Prostate gland (tissue), 2 donors: ENCODE data around the gene MORN1. TPM values are rescaled to one million over a fixed set of nuclear protein-coding genes. Genes with fewer than 3 reads are reported as not detected.

Experiments
- DNase-seq: peaks from one replicate; pipeline ENCODE4 v3.0.0-alpha.2; 2019; ENCODE audit warnings: low spot score
- H3K27ac ChIP-seq, 2 donors: fragments of 200-600 bp; sonication (generic); 2 replicates each; pipeline ENCODE4 v1.5.1; 2017 to 2019
- H3K27me3 ChIP-seq: fragments of 200-600 bp; sonication (generic); replicated peaks from 2 replicates; pipeline ENCODE4 v1.5.1; 2019; ENCODE audit not compliant: insufficient read depth
- H3K36me3 ChIP-seq, 2 donors: fragments of 200-600 bp; sonication (generic); 1 replicate in 1 of 2; 2 replicates in 1 of 2; pipeline versions ENCODE4 v1.5.1 to v1.8.1; 2017 to 2019
- H3K4me1 ChIP-seq: fragments of 200-600 bp; sonication (generic); replicated peaks from 2 replicates; pipeline ENCODE4 v1.5.1; 2019
- H3K4me3 ChIP-seq, 2 donors: fragments of 200-600 bp; sonication (generic); 2 replicates each; pipeline ENCODE4 v1.5.1; 2017 to 2019
- H3K9me3 ChIP-seq: fragments of 200-600 bp; sonication (generic); 2 replicates; pipeline ENCODE4 v1.5.1; 2017
- POLR2A ChIP-seq: fragments of 450-650 bp; IDR thresholded peaks from one replicate; pipeline ENCODE4 v1.6.1; 2016; ENCODE audit warnings: antibody characterized with exemption, mild to moderate bottlenecking
- POLR2AphosphoS5 ChIP-seq: sonication (generic); formaldehyde crosslinking; IDR thresholded peaks from one replicate; pipeline ENCODE4 v1.6.1; 2017; ENCODE audit warnings: antibody characterized with exemption
- WGBS: methylation state at CpG from one replicate; pipeline ENCODE4 v1.1.5; 2018; 5-methylcytosine and 5-hydroxymethylcytosine counted together
- intact Hi-C: fragments of 100-400 bp; cut with DNase I; formaldehyde crosslinking; loops from one replicate; pipeline ENCODE4 v1.14.2; 2022
- total RNA-seq, 2 donors: library from RNA; depleted of rRNA; stranded (reverse); fragments of >200 nt; gene quantifications; one replicate each; pipeline ENCODE4 v1.1.0, GENCODE V29; 2016
- TF ChIP-seq, protein P1 (sequence below), 4 experiments: fragments of 200-600 bp in 2 of 4; fragments of 450-650 bp in 2 of 4; sonication (generic) in 2 of 4; IDR thresholded peaks; 1 replicate in 3 of 4; 2 replicates in 1 of 4; pipeline ENCODE4 v1.5.1; 2016 to 2019; ENCODE audit warnings: antibody characterized with exemption in 4 of 4, mild to moderate bottlenecking in 2 of 4, moderate library complexity in 2 of 4

Gene MORN1
- total RNA-seq, 2 donors from 2014 or later = 18.6 to 21.0 TPM

DNA sequence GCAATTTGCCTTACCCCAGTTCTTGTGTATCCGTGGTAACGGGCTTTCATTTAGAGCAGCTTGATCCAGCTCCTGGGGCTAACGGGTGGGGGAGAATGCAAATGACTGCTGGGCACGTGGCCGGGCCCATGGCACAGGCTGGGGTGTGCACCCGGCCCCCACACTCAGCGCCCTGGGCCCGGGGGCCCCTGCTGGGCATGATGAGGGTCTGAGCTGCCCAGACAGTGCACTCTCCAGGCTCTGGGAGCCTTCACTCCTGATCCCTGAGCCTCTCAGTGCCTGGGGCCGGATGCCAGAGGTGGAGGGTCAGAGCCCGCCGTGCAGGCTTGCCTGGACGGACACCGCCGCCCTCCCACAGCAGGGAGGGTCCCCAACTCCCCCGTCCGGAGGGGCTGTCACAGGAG is 41.1 kb upstream of the MORN1 start:
- Histone ChIP-seq H3K36me3 (no peaks in the 10 kb centered on the region), H3K9me3 (no peaks in the 10 kb centered on the region), H3K4me3 (no peak overlapping the region), H3K27me3 (no peaks in the 10 kb centered on the region), H3K4me1 (no peaks in the 10 kb centered on the region), H3K27ac (peak overlapping the region in 1 of 2 donors; percentile 35)
- WGBS = 34% methylated on average over 16 of the region's 16 CpGs
- no peak for TF ChIP-seq POLR2AphosphoS5
- no peak for TF ChIP-seq POLR2A
- TF ChIP-seq, protein P1, sequence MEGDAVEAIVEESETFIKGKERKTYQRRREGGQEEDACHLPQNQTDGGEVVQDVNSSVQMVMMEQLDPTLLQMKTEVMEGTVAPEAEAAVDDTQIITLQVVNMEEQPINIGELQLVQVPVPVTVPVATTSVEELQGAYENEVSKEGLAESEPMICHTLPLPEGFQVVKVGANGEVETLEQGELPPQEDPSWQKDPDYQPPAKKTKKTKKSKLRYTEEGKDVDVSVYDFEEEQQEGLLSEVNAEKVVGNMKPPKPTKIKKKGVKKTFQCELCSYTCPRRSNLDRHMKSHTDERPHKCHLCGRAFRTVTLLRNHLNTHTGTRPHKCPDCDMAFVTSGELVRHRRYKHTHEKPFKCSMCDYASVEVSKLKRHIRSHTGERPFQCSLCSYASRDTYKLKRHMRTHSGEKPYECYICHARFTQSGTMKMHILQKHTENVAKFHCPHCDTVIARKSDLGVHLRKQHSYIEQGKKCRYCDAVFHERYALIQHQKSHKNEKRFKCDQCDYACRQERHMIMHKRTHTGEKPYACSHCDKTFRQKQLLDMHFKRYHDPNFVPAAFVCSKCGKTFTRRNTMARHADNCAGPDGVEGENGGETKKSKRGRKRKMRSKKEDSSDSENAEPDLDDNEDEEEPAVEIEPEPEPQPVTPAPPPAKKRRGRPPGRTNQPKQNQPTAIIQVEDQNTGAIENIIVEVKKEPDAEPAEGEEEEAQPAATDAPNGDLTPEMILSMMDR (IDR thresholded peaks at IDR 0.05) = no peak
- DNase-seq = no peak
- intact Hi-C loops = no loop called here

DNA sequence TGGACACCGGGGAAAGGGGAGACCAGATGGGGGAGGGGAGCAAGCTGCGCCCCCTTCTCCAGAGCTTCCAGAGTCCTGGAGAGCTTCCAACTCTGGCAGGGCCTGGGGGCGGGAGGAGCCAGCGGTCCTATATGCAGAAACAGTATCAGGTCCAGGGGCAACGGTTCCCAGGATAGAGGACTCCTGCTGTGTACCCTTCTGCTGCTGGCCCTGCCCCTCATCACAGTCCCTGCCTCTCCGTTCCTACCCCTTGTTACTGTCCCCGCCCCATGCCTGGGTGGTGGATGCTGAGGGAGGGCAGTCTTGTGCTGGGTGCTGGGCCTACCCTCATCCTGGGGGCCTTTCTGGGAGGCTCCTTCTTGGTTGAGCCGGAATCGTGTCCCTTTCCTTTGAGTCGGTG is 40.2 kb upstream of the MORN1 start:
- no peak for TF ChIP-seq POLR2AphosphoS5
- TF ChIP-seq, protein P1 (IDR thresholded peaks at IDR 0.05) = no peak
- no peak for TF ChIP-seq POLR2A
- no peaks in the 10 kb centered on the region for H3K27me3 ChIP-seq
- no peaks in the 10 kb centered on the region for H3K36me3 ChIP-seq
- no peak for DNase-seq
- H3K4me1 ChIP-seq = no peaks in the 10 kb centered on the region
- intact Hi-C loops = no loop called here
- H3K9me3 ChIP-seq = no peaks in the 10 kb centered on the region
- H3K27ac ChIP-seq = peak overlapping the region; percentile 35 to 51
- H3K4me3 ChIP-seq = no peak overlapping the region
- 33% methylated on average over 9 of the region's 10 CpGs for WGBS

DNA sequence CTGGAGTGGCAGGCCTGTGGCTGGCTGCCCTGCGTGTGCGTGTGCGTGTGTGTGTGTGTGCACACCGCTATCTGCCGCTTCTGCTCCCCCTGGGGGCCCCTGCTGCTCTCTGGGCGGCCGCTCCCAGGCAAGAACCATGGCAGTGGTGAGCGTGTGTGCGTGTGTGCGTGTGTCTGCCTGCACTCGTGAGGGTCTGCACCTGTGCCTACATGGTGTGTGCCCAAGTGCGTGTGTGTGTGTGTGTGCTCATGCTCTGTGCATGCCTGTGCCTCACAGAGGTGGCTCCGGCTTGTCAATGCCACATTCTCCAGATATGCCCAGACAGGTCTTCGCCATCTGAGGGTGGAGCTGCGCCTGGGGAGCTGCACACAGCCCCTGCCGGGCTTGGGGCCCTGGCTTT is 39.7 kb upstream of the MORN1 start:
- H3K27ac ChIP-seq = peak overlapping the region; percentile 35 to 51
- no peak overlapping the region for H3K4me3 ChIP-seq
- no peaks in the 10 kb centered on the region for H3K4me1 ChIP-seq
- 19% methylated on average over 6 of the region's 16 CpGs for WGBS
- no peaks in the 10 kb centered on the region for H3K9me3 ChIP-seq
- TF ChIP-seq, protein P1 (IDR thresholded peaks at IDR 0.05) = no peak
- TF ChIP-seq POLR2AphosphoS5 (peak; percentile 38), POLR2A (peak; percentile 47)
- peak; percentile 55 for DNase-seq
- H3K36me3 ChIP-seq = no peaks in the 10 kb centered on the region
- H3K27me3 ChIP-seq = no peaks in the 10 kb centered on the region
- intact Hi-C loops = no loop called here

DNA sequence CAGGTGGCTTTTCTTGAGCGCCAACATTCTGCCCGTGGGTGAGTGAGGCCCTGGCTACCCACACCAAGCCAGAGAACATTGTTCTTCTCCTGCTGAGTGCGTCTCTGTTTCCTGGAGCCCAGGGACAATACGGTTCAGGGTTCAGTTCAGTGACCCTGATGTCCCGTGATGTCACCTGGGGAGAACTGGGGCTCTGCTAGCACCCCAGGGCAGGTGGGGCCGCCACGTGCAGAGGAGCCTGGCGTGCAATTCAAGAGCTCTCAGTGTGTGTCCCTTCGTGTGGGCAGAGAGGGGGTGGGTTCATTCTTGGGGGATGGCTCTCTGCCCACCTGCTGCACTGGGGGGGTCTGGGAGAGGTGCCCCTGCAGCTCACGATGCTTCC is 39.2 kb upstream of the MORN1 start:
- DNase-seq = no peak
- no peaks in the 10 kb centered on the region for H3K27me3 ChIP-seq
- no peak overlapping the region for H3K4me3 ChIP-seq
- no peaks in the 10 kb centered on the region for H3K36me3 ChIP-seq
- peak overlapping the region in 1 of 2 donors; percentile 11 for H3K27ac ChIP-seq
- no peaks in the 10 kb centered on the region for H3K9me3 ChIP-seq
- no peak for TF ChIP-seq POLR2A
- TF ChIP-seq, protein P1 (IDR thresholded peaks at IDR 0.05) = no peak
- TF ChIP-seq POLR2AphosphoS5 = no peak
- 65% methylated on average over 9 of the region's 10 CpGs for WGBS
- intact Hi-C loops = no loop called here
- H3K4me1 ChIP-seq = no peaks in the 10 kb centered on the region

DNA sequence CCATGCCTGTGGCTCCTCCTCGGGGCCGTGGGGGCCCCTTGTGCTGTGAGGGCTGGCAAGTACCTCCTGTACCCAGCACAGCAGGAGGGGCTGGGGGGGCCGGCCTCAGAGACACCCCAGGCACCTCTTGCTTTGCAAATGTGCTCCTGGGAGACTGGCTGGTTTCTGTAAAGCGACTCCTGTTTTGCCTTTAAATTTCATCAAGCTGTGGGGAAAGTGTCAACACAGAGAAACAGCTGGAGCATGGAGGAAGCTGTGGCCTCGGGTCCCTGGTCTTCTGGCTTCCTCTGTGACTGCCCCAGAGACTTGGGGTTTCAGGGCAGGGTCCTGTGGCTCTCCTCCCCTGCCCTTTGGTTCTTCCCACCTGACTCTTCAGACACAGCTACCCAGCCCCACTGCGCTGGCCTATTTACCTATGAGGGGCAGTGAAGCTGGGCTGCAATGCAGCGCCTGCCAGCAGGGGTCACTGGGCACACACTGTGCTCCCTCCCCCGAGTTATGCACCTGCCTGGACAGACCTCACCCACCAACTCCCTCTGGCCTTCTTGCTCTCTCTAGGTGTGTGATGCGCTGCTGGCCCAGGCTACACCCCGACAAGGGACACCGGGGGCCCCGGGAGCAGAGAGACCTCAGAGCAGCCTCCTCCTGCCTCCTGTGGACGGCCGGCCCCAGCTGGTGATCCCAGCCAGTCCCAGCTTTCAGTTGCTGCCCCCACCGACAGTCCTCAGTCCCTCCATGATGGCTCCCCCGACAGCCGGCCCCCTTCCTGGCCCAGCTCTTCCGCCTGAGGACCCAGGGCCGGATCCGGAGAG is 38.6 kb upstream of the MORN1 start:
- intact Hi-C loops = no loop called here
- Histone ChIP-seq H3K27ac (peak overlapping the region; percentile 67 to 77), H3K27me3 (no peaks in the 10 kb centered on the region), H3K4me1 (no peaks in the 10 kb centered on the region), H3K9me3 (no peaks in the 10 kb centered on the region), H3K36me3 (no peaks in the 10 kb centered on the region), H3K4me3 (no peak overlapping the region)
- TF ChIP-seq POLR2AphosphoS5 = no peak
- TF ChIP-seq, protein P1 (IDR thresholded peaks at IDR 0.05) = peak in 2 of 4 experiments; percentile 23 to 54
- TF ChIP-seq POLR2A = no peak
- no peak for DNase-seq
- whole genome bisulfite sequencing = 82% methylated on average over 20 of the region's 20 CpGs
